Upper lobe of left lung (tissue), 6 donors: ENCODE measurements around the gene PGS1. TPM values are rescaled to one million over a fixed set of nuclear protein-coding genes. Genes with fewer than 3 reads are reported as not detected.
A peak's percentile ranks its signal among the peaks of the same experiment; 100 is the strongest.

ENCODE experiments used
- ATAC-seq, 2 donors: fragments of 200-7000 bp; cut with Tn5 transposase; one replicate each; pipeline ENCODE4 v1.9.1; 2022; ENCODE audit warnings: mild to moderate bottlenecking in 2 of 2, moderate library complexity in 2 of 2; ENCODE audit not compliant: low FRiP score in 2 of 2
- DNase-seq, 2 donors: peaks; one replicate each; pipeline ENCODE4 v3.0.0-alpha.2; 2019 to 2020
- H3K27ac ChIP-seq, 4 donors: fragments of 200-600 bp; sonication (generic); one replicate each; pipeline ENCODE4 v1.5.1; 2016 to 2019
- H3K27me3 ChIP-seq, 4 donors: fragments of 200-600 bp; sonication (generic); one replicate each; pipeline ENCODE4 v1.5.1; 2017 to 2019
- H3K36me3 ChIP-seq, 4 donors: fragments of 200-600 bp; sonication (generic); one replicate each; pipeline ENCODE4 v1.5.1; 2016 to 2019
- H3K4me1 ChIP-seq, 4 donors: fragments of 200-600 bp; sonication (generic); one replicate each; pipeline ENCODE4 v1.5.1; 2018 to 2019
- H3K4me3 ChIP-seq, 4 donors: fragments of 200-600 bp; sonication (generic); one replicate each; pipeline ENCODE4 v1.5.1; 2017 to 2019; ENCODE audit warnings: mild to moderate bottlenecking in 2 of 4, moderate library complexity in 1 of 4
- H3K9me3 ChIP-seq, 4 donors: fragments of 200-600 bp; sonication (generic); one replicate each; pipeline ENCODE4 v1.5.1; 2018 to 2019
- EP300 ChIP-seq, 4 donors: sonication (generic); formaldehyde crosslinking; IDR thresholded peaks; one replicate each; pipeline ENCODE4 v1.5.1; 2017; ENCODE audit warnings: antibody characterized with exemption in 4 of 4, control low read depth in 2 of 4
- POLR2A ChIP-seq, 4 donors: fragments of 450-650 bp; IDR thresholded peaks; one replicate each; pipeline ENCODE4 v1.5.1; 2016 to 2017; ENCODE audit warnings: antibody characterized with exemption in 4 of 4, mild to moderate bottlenecking in 2 of 4
- POLR2AphosphoS5 ChIP-seq, 2 donors: sonication (generic); formaldehyde crosslinking; IDR thresholded peaks; one replicate each; pipeline ENCODE4 v1.5.1; 2017; ENCODE audit warnings: antibody characterized with exemption in 2 of 2
- WGBS, 2 donors: methylation state at CpG; one replicate each; pipeline ENCODE4 v1.1.5; 2017 to 2018; 5-methylcytosine and 5-hydroxymethylcytosine counted together
- total RNA-seq, 6 donors: library from RNA; depleted of rRNA in 4 of 6; stranded (reverse); fragments of >200 nt in 4 of 6; gene quantifications; one replicate each; pipeline versions ENCODE4 v1.1.0 to v1.2.1, GENCODE V29; 2016 to 2021
- TF ChIP-seq, protein P1 (sequence below), 6 experiments: fragments of 450-650 bp in 4 of 6; fragments of 200-600 bp in 2 of 6; sonication (generic) in 2 of 6; IDR thresholded peaks; one replicate each; pipeline ENCODE4 v1.5.1; 2016 to 2019; ENCODE audit warnings: antibody characterized with exemption in 6 of 6
- donor health status: DM: no; HTN: no; CAD: no; lungs with moderate emphysema.
- donor health status: DM: no; HTN: yes; CAD: no; lungs with severe emphysema.

PGS1 gene
- total RNA-seq, 6 donors from 2014 or later: 79.2 to 348 (median 92.3) TPM

DNA sequence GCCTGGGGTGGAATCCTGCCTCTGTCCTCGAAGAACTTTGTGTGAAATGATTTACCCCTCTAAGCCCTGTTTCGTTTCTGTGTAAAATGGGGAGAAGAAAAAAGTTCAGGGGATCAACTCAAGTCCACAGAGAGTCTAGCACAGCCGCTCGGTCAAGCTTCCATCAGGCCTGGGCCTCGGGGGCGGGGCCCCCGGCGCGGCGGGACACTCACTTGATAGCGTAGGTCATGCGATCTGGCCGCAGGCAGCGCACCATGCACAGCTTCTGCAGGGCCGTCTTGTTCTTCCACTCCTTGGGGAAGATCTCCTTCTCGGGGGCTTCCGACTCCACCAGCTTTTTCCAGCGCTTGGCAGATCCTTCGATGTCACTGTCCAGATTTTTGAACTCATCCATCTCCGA is 65.9 kb downstream of the PGS1 start:
- no peak overlapping the region for H3K27ac ChIP-seq
- no peak overlapping the region for H3K4me3 ChIP-seq
- TF ChIP-seq EP300 (IDR thresholded peaks at IDR 0.05): no peak
- TF ChIP-seq, protein P1, sequence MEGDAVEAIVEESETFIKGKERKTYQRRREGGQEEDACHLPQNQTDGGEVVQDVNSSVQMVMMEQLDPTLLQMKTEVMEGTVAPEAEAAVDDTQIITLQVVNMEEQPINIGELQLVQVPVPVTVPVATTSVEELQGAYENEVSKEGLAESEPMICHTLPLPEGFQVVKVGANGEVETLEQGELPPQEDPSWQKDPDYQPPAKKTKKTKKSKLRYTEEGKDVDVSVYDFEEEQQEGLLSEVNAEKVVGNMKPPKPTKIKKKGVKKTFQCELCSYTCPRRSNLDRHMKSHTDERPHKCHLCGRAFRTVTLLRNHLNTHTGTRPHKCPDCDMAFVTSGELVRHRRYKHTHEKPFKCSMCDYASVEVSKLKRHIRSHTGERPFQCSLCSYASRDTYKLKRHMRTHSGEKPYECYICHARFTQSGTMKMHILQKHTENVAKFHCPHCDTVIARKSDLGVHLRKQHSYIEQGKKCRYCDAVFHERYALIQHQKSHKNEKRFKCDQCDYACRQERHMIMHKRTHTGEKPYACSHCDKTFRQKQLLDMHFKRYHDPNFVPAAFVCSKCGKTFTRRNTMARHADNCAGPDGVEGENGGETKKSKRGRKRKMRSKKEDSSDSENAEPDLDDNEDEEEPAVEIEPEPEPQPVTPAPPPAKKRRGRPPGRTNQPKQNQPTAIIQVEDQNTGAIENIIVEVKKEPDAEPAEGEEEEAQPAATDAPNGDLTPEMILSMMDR (IDR thresholded peaks at IDR 0.05): no peak
- no peak for TF ChIP-seq POLR2AphosphoS5 (IDR thresholded peaks at IDR 0.05)
- no peak for TF ChIP-seq POLR2A (IDR thresholded peaks at IDR 0.05)
- no peaks in the 10 kb centered on the region for H3K9me3 ChIP-seq
- no peaks in the 10 kb centered on the region for H3K36me3 ChIP-seq
- no peaks in the 10 kb centered on the region for H3K27me3 ChIP-seq
- no peak for ATAC-seq
- DNase-seq: no peak
- WGBS, 2 donors: 87% methylated on average over 5 to 20 of the region's 20 CpGs
- H3K4me1 ChIP-seq: peaks cover 0 to 4% (median 3%) of the 10 kb centered on the region in 4 donors

DNA sequence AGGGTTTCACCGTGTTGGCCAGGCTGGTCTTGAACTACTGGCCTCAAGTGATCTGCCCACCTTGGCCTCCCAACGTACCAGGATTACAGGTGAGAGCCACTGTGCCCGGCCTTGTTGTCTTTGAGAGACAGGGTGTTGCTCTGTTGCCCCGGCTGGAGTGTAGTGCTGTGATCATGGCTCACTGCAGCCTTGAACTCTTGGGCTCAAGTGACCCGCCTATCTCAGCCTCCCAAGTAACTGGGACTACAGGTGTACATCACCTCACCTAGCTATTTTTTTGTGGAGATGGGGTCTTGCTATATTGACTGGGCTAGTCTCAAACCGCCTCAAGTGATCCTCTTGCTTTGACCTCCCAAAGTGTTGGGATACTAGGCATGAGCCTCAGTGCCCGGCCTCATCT is 68.4 kb downstream of the PGS1 start:
- no peak for ATAC-seq
- TF ChIP-seq, protein P1 (IDR thresholded peaks at IDR 0.05): no peak
- TF ChIP-seq POLR2A (IDR thresholded peaks at IDR 0.05): no peak
- TF ChIP-seq EP300 (IDR thresholded peaks at IDR 0.05): no peak
- TF ChIP-seq POLR2AphosphoS5 (IDR thresholded peaks at IDR 0.05): no peak
- WGBS, 2 donors: 96% methylated on average over 4 to 7 of the region's 7 CpGs
- H3K27ac ChIP-seq: no peak overlapping the region
- H3K9me3 ChIP-seq: no peaks in the 10 kb centered on the region
- H3K27me3 ChIP-seq: no peaks in the 10 kb centered on the region
- H3K4me1 ChIP-seq: peaks cover 0 to 4% (median 3%) of the 10 kb centered on the region in 4 donors
- DNase-seq: no peak
- H3K4me3 ChIP-seq: no peak overlapping the region
- no peaks in the 10 kb centered on the region for H3K36me3 ChIP-seq

DNA sequence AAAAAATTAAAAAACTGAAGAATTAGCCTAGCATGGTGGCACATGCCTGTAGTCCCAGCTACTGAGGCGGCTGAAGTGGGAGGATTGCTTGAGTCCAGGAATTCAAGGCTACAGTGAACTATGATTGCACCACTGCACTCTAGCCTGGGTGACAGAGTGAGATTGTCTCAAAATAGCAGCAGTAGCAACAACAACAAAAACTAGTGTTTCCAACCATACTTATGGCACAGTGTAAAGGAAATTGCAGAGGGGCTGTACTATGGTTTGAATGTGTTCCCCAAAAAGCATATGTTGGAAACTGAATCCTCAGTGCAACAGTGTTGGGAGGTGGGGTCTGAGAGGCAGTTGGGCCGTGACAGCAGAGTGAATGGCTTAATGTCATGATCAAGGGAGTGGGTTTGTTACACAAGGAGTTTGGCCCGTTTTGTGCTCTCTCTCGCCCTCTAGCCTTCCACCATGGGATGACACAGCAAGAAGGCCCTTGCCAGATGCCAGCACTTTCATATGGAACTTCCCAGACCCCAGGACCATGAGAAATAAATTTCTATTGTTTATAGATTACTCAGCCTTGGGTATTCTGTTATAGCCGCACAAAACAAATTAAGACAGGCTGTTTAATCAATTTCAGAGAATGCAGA is 70.0 kb downstream of the PGS1 start:
- no peak for ATAC-seq
- H3K27ac ChIP-seq: no peak overlapping the region
- H3K4me1 ChIP-seq: peaks cover 0 to under 1% (median 0%) of the 10 kb centered on the region in 4 donors
- no peaks in the 10 kb centered on the region for H3K27me3 ChIP-seq
- H3K9me3 ChIP-seq: no peaks in the 10 kb centered on the region
- H3K36me3 ChIP-seq: no peaks in the 10 kb centered on the region
- no peak for DNase-seq
- 74 to 82% methylated on average over 5 of the region's 5 CpGs for WGBS, 2 donors
- no peak for TF ChIP-seq EP300 (IDR thresholded peaks at IDR 0.05)
- TF ChIP-seq POLR2AphosphoS5 (IDR thresholded peaks at IDR 0.05): no peak
- no peak for TF ChIP-seq POLR2A (IDR thresholded peaks at IDR 0.05)
- TF ChIP-seq, protein P1 (IDR thresholded peaks at IDR 0.05): no peak
- no peak overlapping the region for H3K4me3 ChIP-seq

DNA sequence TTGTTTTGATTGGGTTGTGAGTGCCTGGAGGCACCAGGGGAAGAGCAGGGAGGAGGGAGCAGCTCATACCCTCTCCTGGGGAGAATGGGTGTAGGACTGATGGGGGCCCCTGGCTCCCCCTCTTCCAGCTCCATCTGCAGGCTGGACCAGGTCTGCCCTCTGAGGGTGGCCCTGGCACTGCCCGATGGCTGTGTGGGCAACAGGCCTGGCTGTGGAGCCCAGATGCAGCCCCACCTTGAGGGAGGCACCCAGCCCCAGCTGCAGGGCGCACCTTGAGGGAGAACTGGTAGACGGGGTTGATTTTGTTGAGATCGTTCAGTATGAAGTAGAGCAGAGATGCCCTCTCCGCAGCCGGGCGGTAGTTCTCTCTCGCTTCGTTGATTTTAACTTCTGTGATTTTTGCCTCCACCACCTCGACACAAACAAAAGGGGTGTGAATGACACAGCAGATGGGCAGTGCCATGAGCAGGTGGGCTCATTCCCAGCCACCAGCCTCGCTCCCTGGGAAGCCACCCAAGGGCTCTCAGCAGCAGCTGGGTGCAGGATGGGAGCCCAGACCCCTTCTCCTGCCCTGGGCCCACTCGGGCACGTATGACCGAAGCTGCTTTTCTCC is 71.6 kb downstream of the PGS1 start:
- no peaks in the 10 kb centered on the region for H3K4me1 ChIP-seq
- DNase-seq: no peak
- ATAC-seq: peak in 1 of 2 donors; percentile 11
- TF ChIP-seq POLR2A (IDR thresholded peaks at IDR 0.05) (no peak), POLR2AphosphoS5 (IDR thresholded peaks at IDR 0.05) (no peak), EP300 (IDR thresholded peaks at IDR 0.05) (no peak)
- TF ChIP-seq, protein P1 (IDR thresholded peaks at IDR 0.05): no peak
- no peaks in the 10 kb centered on the region for H3K27me3 ChIP-seq
- no peaks in the 10 kb centered on the region for H3K9me3 ChIP-seq
- no peak overlapping the region for H3K4me3 ChIP-seq
- no peak overlapping the region for H3K27ac ChIP-seq
- no peaks in the 10 kb centered on the region for H3K36me3 ChIP-seq
- WGBS, 2 donors: 94% methylated on average over 12 to 14 of the region's 14 CpGs
